Measurements from ENCODE around the gene MMRN2.
A peak's percentile ranks its signal among the peaks of the same experiment; 100 is the strongest.
"Not testable (repeated sequence)": the region's sequence is repeated elsewhere in the genome, so short reads cannot be mapped to it uniquely, and the experiment has no call there.

Gene MMRN2

DNA sequence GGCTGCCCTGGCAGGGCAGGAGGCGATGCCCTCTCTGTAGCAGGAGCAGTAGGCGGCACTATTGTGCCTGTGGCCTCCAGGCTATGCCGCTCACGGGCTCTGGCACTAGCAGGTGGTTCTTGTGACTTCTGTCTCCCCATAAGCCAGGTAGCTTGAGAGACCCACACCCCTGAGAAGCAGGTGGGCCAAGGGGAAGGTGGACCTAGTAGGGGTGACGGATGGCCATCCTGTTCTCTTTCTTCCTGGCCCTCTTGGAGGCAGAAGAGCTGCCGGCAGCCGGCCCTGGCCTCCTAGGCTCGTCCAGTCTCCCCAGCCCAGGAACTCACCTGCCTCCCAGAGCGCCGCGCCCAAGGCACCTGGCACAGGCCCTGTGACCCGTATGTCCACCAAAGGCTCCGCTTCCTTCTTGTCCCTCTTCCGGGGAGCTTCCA is 15.4 kb downstream of the MMRN2 start:
- DNase-seq (ENCODE audit: low read depth in 2 of 2) = no peak

DNA sequence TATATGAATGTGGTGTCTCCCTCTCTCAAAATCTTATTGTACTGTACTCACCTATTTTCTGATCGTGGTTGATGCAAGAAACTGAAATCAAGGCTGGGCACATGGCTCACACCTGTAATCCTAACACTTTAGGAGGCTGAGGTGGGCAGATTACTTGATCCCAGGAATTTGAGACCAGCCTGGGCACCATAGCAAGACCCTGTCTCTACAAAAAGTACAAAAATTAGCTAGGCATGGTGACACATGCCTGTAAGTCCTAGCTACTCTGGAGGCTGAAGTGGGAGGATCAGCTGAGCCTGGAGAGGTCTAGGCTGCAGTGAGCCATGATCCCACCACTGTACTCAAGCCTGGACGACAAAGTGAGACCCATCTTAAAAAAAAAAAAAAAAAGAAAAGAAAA is 16.0 kb downstream of the MMRN2 start:
- DNase-seq (ENCODE audit: low read depth in 2 of 2) = no peak

DNA sequence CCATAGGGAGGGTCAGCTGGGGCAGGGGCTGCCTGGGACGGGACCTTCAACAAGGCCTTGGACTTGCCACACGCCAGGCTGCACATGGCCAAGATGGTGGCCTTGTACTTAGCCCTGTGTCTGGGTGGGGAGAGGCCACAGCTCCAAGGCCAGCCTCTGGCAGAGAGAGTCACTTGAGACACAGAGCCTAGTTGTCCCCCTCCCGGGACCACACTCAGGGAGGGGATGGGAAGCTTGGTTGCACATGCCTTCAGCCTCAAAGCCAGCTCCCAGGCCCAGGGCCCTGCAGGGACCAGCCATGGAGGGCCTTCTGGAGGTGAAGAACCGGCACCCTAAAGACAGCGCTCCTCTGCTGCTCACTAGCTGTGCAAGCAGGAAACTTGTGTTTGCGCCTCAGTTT is 16.7 kb downstream of the MMRN2 start:
- DNase-seq (ENCODE audit: low read depth in 2 of 2) = no peak

DNA sequence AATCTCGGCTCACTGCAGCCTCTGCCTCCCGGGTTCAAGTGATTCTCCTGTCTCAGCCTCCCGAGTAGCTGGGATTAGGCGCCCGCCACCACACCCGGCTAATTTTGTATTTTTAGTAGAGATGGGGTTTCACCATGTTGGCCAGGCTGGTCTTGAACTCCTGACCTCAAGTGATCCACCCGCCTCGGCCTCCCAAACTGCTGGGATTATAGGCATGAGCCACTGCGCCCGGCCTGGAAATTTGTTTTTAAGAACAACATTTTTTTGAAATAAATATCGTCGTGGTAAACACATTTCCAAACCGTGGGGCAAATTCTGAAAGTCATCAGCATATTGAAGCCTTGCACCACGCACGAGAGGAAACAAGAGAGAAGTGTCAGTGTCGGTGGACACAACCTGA is 17.3 kb downstream of the MMRN2 start:
- not testable (repeated sequence) for DNase-seq (ENCODE audit: low read depth in 2 of 2)

DNA sequence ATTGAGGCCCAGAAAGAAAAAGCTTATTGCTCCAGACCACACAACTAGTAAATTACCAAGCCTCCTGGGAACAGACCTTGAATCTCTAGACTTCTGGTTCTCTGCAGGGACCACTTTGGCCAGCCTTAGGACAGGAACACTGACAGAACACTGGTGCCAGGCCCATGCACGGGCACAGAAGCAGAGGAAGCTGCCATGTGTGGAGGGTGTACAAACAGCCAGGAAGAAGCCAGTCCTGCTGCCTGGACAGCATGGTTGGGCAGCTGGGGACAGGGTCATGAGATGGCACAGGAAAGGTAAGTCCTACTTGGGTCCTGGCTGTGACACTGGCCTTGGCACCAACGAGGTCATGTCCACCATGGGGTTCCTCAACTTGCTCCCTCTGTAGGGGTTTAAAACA is 19.2 kb downstream of the MMRN2 start:
- DNase-seq (ENCODE audit: low read depth in 2 of 2) = no peak

DNA sequence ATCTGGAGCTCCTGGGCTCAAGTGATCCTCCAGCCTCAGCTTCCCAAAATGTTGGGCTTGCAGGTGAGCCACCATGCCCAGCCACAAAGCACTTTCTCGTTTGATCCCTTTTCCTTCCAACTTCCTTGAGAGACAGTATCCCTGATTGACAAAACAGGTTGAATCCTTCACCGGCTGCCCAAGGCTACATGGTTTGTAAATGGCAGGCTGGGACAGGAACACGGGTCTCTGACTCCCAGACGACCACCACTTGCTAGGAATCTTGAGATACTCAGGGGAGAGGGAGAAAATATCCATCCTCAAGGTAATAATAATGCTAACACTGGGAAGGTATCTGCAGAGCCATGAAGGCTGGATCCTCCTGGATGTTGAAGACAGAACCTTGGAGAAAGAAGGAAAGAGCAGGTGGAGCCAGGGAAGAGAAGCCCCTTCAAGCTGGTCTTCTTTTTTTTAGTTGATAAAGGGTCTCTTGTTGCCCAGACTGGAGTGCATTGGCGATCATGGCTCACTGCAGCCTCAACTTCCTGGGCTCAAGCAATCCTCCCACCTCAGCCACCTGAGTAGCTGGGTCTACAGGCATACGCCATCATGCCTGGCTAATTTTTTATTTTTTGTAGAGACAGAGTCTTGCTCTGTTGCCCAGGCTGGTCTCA is 19.8 kb downstream of the MMRN2 start:
- DNase-seq (ENCODE audit: low read depth in 2 of 2) = no peak

DNA sequence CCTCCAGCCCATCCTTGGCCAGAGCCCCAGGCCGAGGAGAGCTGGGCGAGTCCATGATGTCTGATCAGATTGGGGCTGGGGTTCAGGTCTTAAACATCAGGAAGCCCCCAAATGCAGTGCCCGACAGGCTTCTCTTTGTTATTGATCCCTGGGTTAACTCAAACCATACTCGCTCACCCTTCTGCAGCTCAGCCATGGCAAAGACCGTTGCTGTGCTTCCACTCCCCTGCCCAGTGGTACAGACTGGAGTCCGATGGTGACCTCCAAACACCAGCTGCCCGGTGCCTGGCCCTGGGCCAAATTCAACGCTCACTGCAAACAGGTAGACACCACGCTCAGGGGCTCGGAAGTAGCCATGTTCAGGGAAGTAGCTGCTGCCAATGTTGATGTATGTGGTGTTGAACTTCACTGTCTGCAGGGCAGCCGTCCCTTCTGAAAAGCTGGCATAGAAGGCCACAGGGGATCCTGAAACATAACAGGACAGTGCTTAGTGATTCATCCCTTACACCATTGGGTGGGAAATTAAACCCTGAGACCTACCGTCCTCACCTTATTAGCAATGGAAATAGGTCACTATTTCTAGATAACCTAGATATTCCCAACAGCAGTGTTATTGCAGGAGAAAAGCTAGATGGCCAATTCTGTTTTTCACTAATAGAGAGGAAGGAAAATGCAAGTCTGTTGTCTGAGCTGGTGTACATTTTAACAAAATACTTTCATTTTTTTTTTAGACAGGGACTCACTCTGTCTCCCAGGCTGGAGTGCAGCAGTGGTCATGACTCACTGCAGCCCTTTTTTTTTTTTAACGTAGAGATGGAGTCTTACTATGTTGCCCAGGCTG is 20.5 kb downstream of the MMRN2 start:
- DNase-seq (ENCODE audit: low read depth in 2 of 2) = no peak

DNA sequence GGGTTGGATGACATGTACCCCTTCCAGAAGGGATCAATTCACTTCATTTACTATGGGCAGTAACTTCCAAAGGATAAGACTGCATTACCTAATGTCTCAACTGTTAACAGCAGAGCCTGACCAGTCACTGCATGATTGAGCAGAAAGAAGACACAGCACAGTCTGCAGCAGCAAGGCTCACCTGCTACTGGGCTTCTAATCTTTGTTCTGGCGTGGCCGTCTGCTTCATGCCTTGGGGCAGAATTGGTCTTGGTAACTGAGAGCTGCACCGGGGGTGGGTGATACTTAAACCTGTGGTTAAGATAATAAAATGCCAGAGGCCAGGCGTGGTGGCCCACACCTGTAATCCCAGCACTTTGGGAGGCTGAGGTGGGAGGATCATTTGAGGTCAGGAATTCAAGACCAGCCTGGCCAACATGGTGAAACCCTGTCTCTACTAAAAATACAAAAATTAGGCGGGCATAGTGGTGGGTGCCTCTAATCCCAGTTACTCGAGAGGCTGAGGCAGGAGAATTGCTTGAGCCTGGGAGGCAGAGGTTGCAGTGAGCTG is 23.2 kb downstream of the MMRN2 start:
- DNase-seq (ENCODE audit: low read depth in 2 of 2) = not testable (repeated sequence)

DNA sequence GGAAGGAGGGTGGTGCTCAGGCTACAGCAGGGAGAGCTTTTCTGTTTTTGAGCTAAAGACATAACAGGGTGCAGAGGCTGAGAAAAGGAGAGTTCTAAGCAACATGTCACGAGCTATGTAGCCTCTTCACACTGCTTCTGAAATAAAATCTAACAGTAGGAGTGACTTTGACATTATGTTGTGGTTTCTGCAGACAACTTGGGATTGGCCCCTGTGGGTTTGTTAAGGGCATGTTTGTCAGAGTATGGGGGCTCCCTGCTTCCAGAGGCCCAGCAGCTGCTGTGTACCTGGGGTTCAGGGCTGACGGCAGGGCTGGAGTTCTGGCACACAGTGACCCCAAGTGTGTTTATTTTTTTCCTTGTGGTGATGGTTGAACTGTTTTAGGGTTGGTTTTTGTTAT is 24.7 kb downstream of the MMRN2 start:
- DNase-seq (ENCODE audit: low read depth in 2 of 2) = no peak

DNA sequence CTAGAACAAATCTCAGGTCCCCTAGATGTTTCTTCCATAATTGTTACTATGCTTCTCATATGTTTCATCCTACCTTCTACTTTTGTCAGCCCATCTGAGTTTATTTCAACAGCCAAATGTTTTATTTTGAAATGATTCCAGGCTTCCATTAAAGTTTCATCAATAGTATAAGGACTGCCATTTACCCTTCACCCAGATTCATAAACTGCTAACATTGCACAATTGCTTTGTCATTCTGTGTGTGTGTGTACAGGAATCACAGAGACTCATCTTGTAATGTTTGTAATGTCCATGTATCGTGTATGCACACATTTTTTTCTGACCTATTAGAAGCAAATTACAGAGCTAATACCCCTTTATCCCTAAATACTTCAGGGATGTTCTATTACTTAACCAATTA is 25.5 kb downstream of the MMRN2 start:
- no peak for DNase-seq (ENCODE audit: low read depth in 2 of 2)

DNA sequence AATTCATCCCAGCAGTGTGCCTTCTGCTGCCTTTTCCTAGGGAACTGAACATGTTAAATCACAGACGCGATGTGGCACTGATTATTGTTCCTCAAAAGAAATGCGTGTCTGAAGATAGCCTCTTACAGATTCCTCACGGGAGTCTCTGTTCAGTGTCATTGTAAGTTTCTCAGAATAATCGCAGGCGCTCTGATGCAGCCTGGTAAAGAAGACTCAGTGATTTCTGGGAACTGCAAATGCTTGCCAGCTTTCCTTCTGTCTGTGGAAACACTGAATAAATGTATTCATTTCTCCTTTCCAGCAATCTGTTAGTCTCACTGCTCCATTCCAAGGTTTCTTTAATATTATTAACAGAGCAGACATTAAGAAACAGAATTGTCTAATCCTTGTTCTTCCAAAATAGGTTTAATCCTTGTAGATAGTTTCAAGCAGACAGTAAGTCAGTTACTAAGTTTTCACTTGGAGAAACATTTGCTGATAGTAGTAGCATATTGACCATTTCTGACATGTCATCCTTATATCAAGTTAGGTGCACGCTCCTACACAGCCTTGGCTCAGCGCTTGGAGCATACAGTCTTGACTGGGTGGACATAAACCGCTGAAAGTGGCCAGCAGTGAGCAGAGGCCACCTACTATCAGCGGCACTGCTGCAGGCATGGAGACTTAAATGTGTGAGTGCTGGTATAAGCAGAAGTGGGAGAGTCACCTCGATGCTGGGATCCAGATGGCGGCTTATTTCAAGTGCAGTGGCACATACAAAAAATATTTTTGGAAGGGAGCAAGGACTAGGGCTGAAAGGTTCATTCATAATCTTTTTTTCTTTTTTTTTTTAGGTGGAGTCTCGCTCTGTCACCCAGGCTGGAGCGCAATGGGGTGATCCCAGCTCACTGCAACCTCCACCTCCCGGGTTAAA is 27.7 kb downstream of the MMRN2 start:
- DNase-seq (ENCODE audit: low read depth in 2 of 2) = no peak

DNA sequence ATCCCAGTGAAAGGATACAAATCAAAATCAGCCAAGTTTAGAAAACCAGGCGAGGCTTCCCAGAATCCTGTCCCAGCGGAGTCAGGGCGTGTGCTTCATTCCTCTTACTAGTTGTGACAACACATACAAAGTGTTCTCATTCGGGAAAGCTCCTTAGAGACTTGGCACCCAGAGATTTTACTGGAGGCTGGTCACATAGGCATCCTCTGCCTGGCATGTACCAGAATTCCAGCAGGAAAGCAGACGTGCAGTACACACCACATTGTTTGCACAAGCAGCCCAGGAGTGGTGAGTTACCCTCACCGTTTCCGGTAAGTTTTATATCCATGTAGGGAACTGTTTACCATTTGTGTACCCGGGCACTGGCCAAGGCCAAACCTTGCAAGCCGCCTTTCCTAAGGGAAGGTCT is 34.9 kb downstream of the MMRN2 start:
- DNase-seq (ENCODE audit: low read depth in 2 of 2) = no peak

DNA sequence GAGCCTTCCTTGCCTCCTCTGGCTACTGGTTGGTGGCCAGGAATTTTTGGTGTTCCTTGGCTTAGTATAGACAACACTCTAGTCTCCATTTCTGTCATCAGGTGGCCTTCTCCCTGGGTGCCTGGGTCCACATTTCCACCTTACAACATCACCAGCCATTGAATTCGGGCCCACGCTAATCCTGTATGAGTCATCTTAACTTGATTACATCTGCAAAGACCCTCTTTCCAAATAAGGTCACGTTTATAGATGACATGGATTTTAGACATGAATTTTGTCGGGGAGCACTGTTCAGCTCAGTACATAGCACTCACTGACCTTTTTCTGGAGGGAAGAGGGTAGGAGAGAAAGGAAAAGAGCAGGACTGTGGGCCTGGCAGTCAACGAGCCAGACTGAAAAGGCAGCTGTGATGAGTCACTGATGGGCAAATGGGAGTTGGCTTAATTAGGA is 39.4 kb downstream of the MMRN2 start:
- DNase-seq (ENCODE audit: low read depth in 2 of 2) = no peak

DNA sequence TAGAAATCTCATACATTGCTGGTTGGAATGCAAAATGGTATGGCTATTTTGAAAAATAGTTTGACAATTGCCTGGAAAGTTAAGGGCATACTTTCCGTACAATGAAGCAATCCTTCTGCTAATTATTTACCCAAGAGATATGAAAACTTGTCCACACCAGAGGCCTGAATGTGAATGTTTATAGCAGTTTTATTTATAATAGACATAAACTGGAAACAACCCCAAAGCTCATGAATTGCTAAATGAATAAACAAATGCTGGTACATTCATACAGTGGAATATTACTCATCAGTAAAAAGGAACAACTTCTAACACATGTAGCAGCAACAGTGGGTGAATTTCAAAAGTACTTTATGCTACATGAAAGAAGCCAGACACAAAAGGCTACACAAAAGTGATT is 42.7 kb downstream of the MMRN2 start:
- DNase-seq (ENCODE audit: low read depth in 2 of 2) = no peak

DNA sequence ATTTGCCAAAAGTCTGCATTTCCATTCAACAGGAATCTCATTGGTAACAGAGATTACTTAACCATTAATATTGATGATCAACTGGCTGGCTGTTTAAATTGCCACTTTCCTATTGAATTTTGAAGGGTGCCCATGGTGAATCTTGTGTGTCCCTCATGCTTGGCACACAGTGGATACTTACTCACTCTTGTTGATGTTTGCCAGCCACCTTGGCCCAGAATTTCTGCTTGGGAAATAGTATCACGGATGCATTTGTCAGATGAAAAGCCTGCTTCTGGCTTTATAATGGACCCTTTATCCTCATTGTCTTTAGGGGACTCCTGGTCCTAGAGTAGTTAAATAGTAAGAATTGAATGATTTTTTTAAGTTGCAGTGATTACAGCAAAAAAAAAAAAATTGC is 52.0 kb downstream of the MMRN2 start:
- DNase-seq (ENCODE audit: low read depth in 2 of 2) = no peak

DNA sequence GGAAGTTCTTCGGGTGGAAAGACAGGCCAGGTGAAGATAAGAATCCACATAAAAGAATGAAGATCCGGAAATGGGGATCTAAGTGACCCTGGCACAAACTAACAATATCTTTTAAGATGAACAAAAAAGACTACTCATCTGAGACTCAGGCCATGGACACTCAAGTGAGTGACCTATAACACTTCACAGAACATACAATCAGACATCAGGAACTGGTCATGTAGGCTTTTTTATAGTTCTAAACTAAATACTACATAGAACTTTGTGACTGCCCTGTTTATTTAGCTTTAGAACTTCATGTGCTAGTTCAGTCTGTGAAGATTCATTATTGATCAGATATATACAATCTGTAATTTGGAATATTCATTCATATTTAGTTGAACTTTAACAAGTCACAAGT is 52.8 kb downstream of the MMRN2 start:
- DNase-seq (ENCODE audit: low read depth in 2 of 2) = no peak

DNA sequence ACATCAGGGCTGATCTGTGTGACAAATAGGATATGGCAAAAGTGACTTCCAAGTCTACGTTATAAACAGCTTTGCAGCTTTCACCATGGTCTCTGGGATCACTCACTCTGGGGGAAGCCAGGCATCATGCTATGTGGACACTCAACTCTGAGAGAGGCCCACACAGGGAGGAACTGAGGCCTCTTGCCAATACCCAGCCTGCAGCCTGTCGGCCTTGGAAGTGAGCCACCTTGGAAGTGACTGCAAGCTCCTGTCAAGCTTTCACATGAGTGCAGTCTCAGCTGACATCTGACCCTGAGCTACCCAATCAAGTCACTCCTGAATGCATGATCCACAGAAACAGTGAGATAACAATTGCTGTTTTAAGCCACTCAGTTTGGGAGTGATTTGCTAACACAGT is 56.5 kb downstream of the MMRN2 start:
- no peak for DNase-seq (ENCODE audit: low read depth in 2 of 2)

DNA sequence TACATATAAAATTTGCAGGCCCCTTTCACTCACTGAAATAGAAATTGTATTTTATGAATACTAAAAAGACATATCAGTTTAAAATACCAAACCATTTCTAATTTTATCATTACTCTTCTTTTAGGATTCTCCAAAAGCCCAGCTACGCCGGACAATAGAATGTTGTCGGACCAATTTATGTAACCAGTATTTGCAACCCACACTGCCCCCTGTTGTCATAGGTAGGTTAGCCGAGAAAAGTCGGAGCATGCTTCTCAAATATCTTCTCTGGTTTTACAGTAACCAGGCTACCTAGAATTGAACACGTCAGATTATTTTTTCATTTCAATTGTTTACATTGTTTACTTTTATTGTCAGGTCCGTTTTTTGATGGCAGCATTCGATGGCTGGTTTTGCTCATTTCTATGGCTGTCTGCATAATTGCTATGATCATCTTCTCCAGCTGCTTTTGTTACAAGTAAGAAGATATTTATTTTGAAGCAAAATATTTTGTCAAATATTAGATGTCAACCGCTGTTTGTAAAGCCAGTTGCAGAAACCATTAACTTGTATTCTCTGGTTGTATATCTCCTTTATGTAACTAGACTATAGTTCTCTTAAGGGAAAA is 57.6 kb downstream of the MMRN2 start:
- peak in 1 of 2 donors; percentile 8 for DNase-seq (ENCODE audit: low read depth in 2 of 2)

DNA sequence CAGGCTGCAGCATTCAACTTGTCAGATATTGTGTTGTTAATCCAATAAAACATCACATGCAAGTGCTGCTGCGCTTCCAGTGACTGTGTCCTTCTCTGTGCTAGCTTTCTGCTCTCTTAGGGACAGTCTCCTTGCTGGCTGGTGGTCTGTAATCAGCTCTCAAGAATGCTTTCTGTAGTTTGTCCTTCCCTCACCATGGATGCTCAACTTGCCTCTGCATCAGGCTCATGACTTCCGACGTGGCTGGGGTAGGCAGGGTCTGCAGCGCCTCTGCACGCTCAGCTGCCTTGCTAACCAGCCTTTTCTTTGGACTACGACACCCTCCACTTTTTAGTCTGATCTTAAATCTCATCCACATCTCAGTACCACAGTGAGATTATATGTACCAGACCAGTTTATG is 58.3 kb downstream of the MMRN2 start:
- DNase-seq (ENCODE audit: low read depth in 2 of 2) = no peak

DNA sequence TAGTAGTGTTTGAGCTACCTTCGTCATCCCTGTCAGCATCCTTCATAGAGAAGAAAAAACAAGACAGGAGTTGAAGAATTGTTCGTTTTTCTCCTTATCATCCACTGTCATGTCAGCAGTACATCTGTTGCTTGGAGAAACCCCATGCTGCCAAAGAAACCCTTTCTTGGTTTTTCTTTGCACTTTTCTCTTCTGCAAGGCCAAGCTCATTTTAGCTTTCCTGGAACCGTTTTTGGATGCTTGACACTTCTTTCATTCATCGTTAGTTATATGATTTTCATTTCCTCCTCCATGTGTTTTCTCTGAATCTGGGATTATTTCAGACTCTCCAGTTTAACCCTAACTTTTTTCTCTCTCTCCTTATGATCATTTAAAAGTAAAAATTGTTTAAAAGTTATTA is 58.9 kb downstream of the MMRN2 start:
- DNase-seq (ENCODE audit: low read depth in 2 of 2) = no peak

DNA sequence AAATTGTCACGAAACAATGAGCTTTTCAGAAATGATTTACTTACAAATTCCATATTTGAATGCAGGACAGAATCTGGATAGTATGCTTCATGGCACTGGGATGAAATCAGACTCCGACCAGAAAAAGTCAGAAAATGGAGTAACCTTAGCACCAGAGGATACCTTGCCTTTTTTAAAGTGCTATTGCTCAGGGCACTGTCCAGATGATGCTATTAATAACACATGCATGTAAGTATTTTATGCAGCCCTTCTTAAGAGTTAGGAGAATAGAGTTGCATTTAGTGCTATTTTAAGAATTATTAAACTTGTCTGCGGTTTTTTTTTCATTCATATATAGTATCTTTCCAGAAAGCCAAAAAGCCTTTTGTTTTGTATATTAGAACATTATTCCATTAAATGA is 67.4 kb downstream of the MMRN2 start:
- DNase-seq (ENCODE audit: low read depth in 2 of 2) = no peak

All from stimulated activated CD8-positive, alpha-beta memory T cell treated with anti-CD3 and anti-CD28 coated beads, Interleukin-2, amount 100 ng/mL, for 48 hours (primary cell).